ENCODE measurements around the gene XXYLT1.
"Not testable (repeated sequence)": the region's sequence is repeated elsewhere in the genome, so short reads cannot be mapped to it uniquely, and the experiment has no call there.

XXYLT1 gene

GRCh38 chr3:195087840-195088601 is 182.9 kb downstream of the XXYLT1 start:
- not testable (repeated sequence) for DNase-seq

GRCh38 chr3:195087328-195087727 is 183.6 kb downstream of the XXYLT1 start:
- DNase-seq: no peak

GRCh38 chr3:195086885-195087284 is 184.1 kb downstream of the XXYLT1 start:
- no peak for DNase-seq

GRCh38 chr3:195086341-195086740 is 184.6 kb downstream of the XXYLT1 start:
- DNase-seq: no peak

GRCh38 chr3:195085356-195086130 is 185.4 kb downstream of the XXYLT1 start:
- no peak for DNase-seq

GRCh38 chr3:195084746-195085145 is 186.2 kb downstream of the XXYLT1 start:
- no peak for DNase-seq

- DNase-seq: no peak
Measured at GRCh38 chr3:195083659-195084058, 187.3 kb downstream of the XXYLT1 start.

GRCh38 chr3:195082811-195083210 is 188.1 kb downstream of the XXYLT1 start:
- DNase-seq: no peak

- DNase-seq: no peak
Measured at GRCh38 chr3:195081242-195081963, 189.6 kb downstream of the XXYLT1 start.

- DNase-seq: no peak
Measured at GRCh38 chr3:195080571-195081151, 190.3 kb downstream of the XXYLT1 start.

GRCh38 chr3:195080125-195080524 is 190.8 kb downstream of the XXYLT1 start:
- DNase-seq: no peak

GRCh38 chr3:195079636-195080035 is 191.3 kb downstream of the XXYLT1 start:
- no peak for DNase-seq

- DNase-seq: no peak
Measured at GRCh38 chr3:195078891-195079440, 192.0 kb downstream of the XXYLT1 start.

GRCh38 chr3:195077611-195078540 is 193.1 kb downstream of the XXYLT1 start:
- no peak for DNase-seq

GRCh38 chr3:195076981-195077610 is 193.9 kb downstream of the XXYLT1 start:
- DNase-seq: no peak

- no peak for DNase-seq
Measured at GRCh38 chr3:195075941-195076875, 194.8 kb downstream of the XXYLT1 start.

GRCh38 chr3:195075199-195075940 is 195.6 kb downstream of the XXYLT1 start:
- DNase-seq: no peak

- DNase-seq: no peak
Measured at GRCh38 chr3:195073866-195074860, 196.8 kb downstream of the XXYLT1 start.

Measured in suppressor macrophage treated with lipopolysaccharide for 4 hours (primary cell).